Measurements from ENCODE around the gene TICAM1. TPM values are rescaled to one million over a fixed set of nuclear protein-coding genes. Genes with fewer than 3 reads are reported as not detected.

TICAM1 gene
- total RNA-seq, 2 donors from 2014 or later, result 2.9 to 4.6 TPM

- Mint-ChIP-seq H3K27me3 (ENCODE audit: insufficient read depth) (peaks cover 7% of the 10 kb centered on the region), H3K36me3 (ENCODE audit: low read depth) (peaks cover 9% of the 10 kb centered on the region), H3K4me3 (no peak overlapping the region), H3K27ac (no peak overlapping the region), H3K4me1 (peaks cover 1% of the 10 kb centered on the region), H3K9me3 (peaks cover 9% of the 10 kb centered on the region)
- H3K4me1 ChIP-seq (ENCODE audit: control insufficient read depth, insufficient read depth, low read length), result no peaks in the 10 kb centered on the region
- no peak for DNase-seq
- H3K36me3 ChIP-seq (ENCODE audit: control insufficient read depth, insufficient read depth, low read length), result no peaks in the 10 kb centered on the region
- H3K9ac ChIP-seq (ENCODE audit: extremely low read depth, low read length, poor library complexity, severe bottlenecking), result no peak overlapping the region
- H3K9me3 ChIP-seq (ENCODE audit: control insufficient read depth, low read length), result no peaks in the 10 kb centered on the region
- no peak overlapping the region for H3K4me3 ChIP-seq (ENCODE audit: low read length)
- no peak overlapping the region for H3K27ac ChIP-seq (ENCODE audit: low read depth, low read length)
- TF ChIP-seq CTCF (conservative IDR thresholded peaks at IDR 0.05), result no peak
- WGBS, 2 experiments (ENCODE audit: insufficient coverage in 1 of 2, insufficient read length in 1 of 2), result 91 to 99% methylated on average over 10 to 32 of the region's 32 CpGs
- H3K27me3 ChIP-seq (ENCODE audit: control insufficient read depth, insufficient read depth, low read length, poor library complexity, severe bottlenecking), result no peaks in the 10 kb centered on the region
Observed at GRCh38 chr19:4817467-4818277, 13.8 kb downstream of the TICAM1 start.

DNA sequence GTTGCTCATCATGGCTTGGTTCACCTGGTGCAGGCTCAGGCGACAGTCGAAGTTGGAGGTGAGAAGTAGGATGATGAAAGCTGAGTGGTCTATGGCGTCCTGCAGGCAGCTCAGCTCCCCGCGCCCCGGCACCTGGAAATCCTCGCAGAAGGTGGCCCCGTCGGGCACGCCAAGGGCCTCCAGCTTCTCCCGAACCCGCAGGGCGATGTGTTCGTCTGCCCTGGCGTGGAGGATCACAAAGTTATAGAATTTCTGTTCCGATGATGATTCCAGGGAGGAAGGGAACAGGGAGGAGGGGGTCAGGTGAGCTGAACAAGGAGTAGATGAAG is 14.6 kb downstream of the TICAM1 start:
- H3K36me3 ChIP-seq (ENCODE audit: control insufficient read depth, insufficient read depth, low read length), result no peaks in the 10 kb centered on the region
- no peak overlapping the region for H3K4me3 Mint-ChIP-seq
- H3K27ac ChIP-seq (ENCODE audit: low read depth, low read length), result no peak overlapping the region
- DNase-seq, result no peak
- H3K27me3 Mint-ChIP-seq (ENCODE audit: insufficient read depth), result peaks cover 7% of the 10 kb centered on the region
- H3K36me3 Mint-ChIP-seq (ENCODE audit: low read depth), result peaks cover 9% of the 10 kb centered on the region
- H3K4me1 ChIP-seq (ENCODE audit: control insufficient read depth, insufficient read depth, low read length), result no peaks in the 10 kb centered on the region
- TF ChIP-seq CTCF (conservative IDR thresholded peaks at IDR 0.05), result no peak
- H3K27ac Mint-ChIP-seq, result no peak overlapping the region
- no peaks in the 10 kb centered on the region for H3K9me3 ChIP-seq (ENCODE audit: control insufficient read depth, low read length)
- no peak overlapping the region for H3K4me3 ChIP-seq (ENCODE audit: low read length)
- H3K4me1 Mint-ChIP-seq, result peaks cover 1% of the 10 kb centered on the region
- no peak overlapping the region for H3K9ac ChIP-seq (ENCODE audit: extremely low read depth, low read length, poor library complexity, severe bottlenecking)
- no peaks in the 10 kb centered on the region for H3K27me3 ChIP-seq (ENCODE audit: control insufficient read depth, insufficient read depth, low read length, poor library complexity, severe bottlenecking)
- peaks cover 9% of the 10 kb centered on the region for H3K9me3 Mint-ChIP-seq
- WGBS, 2 experiments (ENCODE audit: insufficient coverage in 1 of 2, insufficient read length in 1 of 2), result 96% methylated on average over 6 to 16 of the region's 16 CpGs

DNA sequence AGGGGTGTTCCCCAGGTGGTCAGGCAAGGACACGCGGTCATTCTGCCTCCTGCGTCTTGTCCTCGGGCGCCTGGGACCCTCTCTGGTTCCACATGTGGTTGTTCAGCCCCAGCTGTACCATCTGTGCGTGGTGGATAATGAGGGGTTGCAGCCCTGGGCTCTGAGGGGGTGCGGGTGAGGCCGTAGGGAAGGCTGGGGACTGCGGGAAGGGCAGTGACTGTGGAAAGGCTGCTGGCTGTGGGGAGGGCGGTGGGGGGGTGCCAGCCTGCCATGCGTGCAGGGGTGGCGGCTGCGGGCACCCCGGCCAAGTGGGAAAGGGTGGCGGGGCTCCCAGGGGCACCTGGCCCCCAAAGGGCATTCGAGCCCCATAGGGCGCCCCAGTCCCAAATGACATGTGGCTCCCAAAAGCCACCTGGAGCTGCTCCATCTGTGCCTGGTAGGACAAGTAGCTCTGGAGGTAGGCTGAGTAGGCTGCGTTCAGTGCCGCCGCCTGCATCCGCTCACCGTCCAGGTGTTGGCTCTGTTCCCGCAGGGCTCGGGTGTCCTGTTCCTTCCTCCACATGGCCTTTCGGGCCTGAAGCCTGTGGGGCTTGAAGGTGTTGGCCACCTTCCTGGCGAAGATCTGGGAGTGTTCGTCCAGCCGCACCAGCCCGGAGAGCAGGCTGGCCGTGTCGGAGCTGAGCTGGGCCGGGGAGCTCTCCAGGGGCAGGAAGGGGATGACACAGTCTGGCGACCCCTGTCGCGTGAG is 15.1 kb downstream of the TICAM1 start:
- Histone ChIP-seq H3K9ac (ENCODE audit: extremely low read depth, low read length, poor library complexity, severe bottlenecking) (no peak overlapping the region), H3K27ac (ENCODE audit: low read depth, low read length) (no peak overlapping the region), H3K4me3 (ENCODE audit: low read length) (peak overlapping the region; percentile 59), H3K27me3 (ENCODE audit: control insufficient read depth, insufficient read depth, low read length, poor library complexity, severe bottlenecking) (no peaks in the 10 kb centered on the region), H3K36me3 (ENCODE audit: control insufficient read depth, insufficient read depth, low read length) (no peaks in the 10 kb centered on the region), H3K4me1 (ENCODE audit: control insufficient read depth, insufficient read depth, low read length) (no peaks in the 10 kb centered on the region), H3K9me3 (ENCODE audit: control insufficient read depth, low read length) (no peaks in the 10 kb centered on the region)
- no peak for DNase-seq
- peaks cover 7% of the 10 kb centered on the region for H3K27me3 Mint-ChIP-seq (ENCODE audit: insufficient read depth)
- TF ChIP-seq CTCF (conservative IDR thresholded peaks at IDR 0.05), result no peak
- 95 to 96% methylated on average over 18 to 35 of the region's 35 CpGs for WGBS, 2 experiments (ENCODE audit: insufficient coverage in 1 of 2, insufficient read length in 1 of 2)
- no peak overlapping the region for H3K27ac Mint-ChIP-seq
- no peak overlapping the region for H3K4me3 Mint-ChIP-seq
- peaks cover 11% of the 10 kb centered on the region for H3K9me3 Mint-ChIP-seq
- peaks cover 9% of the 10 kb centered on the region for H3K36me3 Mint-ChIP-seq (ENCODE audit: low read depth)
- H3K4me1 Mint-ChIP-seq, result peaks cover 1% of the 10 kb centered on the region
